ENCODE measurements around the gene CAPZA1. TPM values are rescaled to one million over a fixed set of nuclear protein-coding genes. Genes with fewer than 3 reads are reported as not detected.

CAPZA1 gene
- total and polyA plus RNA-seq, 2 donors (not counting 3 experiments of a cell fraction or from before 2014, with no cell fraction given), result 77.1 to 183 TPM

- Histone ChIP-seq H3K36me3 (ENCODE audit: control insufficient read depth in 2 of 2, extremely low read depth in 1 of 2, insufficient read depth in 2 of 2, low read length in 2 of 2) (no peaks in the 10 kb centered on the region), H3K4me3 (replicated peaks in 1 of 3; ENCODE audit: insufficient read depth in 1 of 3, low read depth in 1 of 3, low read length in 3 of 3) (peak overlapping the region in 2 of 3 experiments; percentile 42 to 45), H3K9me3 (replicated peaks; ENCODE audit: control insufficient read depth, insufficient read depth, low read length) (no peaks in the 10 kb centered on the region), H3K4me2 (ENCODE audit: insufficient read depth, low read length) (peak overlapping the region; percentile 78), H3K4me1 (ENCODE audit: control insufficient read depth, extremely low read depth, insufficient read depth, low read length) (peaks cover 11% of the 10 kb centered on the region), H3K9ac (replicated peaks; ENCODE audit: extremely low read depth, insufficient read depth, low read length) (no peak overlapping the region), H3K9me1 (replicated peaks; ENCODE audit: control insufficient read depth, extremely low read depth, insufficient read depth, low read length) (no peaks in the 10 kb centered on the region), H3K27ac (ENCODE audit: insufficient read depth, low read depth, low read length) (no peak overlapping the region), H2AFZ (ENCODE audit: low read depth, low read length) (peak overlapping the region; percentile 53), H4K20me1 (replicated peaks; ENCODE audit: control insufficient read depth, extremely low read depth, insufficient read depth, low read length) (no peaks in the 10 kb centered on the region), H3K27me3 (ENCODE audit: control insufficient read depth in 2 of 2, insufficient read depth in 2 of 2, low read length in 2 of 2) (no peaks in the 10 kb centered on the region), H3K79me2 (ENCODE audit: control insufficient read depth, insufficient read depth, low read length) (no peaks in the 10 kb centered on the region)
- TF ChIP-seq, protein P1, sequence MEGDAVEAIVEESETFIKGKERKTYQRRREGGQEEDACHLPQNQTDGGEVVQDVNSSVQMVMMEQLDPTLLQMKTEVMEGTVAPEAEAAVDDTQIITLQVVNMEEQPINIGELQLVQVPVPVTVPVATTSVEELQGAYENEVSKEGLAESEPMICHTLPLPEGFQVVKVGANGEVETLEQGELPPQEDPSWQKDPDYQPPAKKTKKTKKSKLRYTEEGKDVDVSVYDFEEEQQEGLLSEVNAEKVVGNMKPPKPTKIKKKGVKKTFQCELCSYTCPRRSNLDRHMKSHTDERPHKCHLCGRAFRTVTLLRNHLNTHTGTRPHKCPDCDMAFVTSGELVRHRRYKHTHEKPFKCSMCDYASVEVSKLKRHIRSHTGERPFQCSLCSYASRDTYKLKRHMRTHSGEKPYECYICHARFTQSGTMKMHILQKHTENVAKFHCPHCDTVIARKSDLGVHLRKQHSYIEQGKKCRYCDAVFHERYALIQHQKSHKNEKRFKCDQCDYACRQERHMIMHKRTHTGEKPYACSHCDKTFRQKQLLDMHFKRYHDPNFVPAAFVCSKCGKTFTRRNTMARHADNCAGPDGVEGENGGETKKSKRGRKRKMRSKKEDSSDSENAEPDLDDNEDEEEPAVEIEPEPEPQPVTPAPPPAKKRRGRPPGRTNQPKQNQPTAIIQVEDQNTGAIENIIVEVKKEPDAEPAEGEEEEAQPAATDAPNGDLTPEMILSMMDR (IDR thresholded peaks at IDR 0.05; ENCODE audit: extremely low read depth in 1 of 2, insufficient read depth in 1 of 2, low read depth in 1 of 2, low read length in 2 of 2), result peak; percentile 94 to 96
- no peak for TF ChIP-seq POLR2A (IDR thresholded peaks at IDR 0.05; ENCODE audit: low read depth, low read length)
- no peak for TF ChIP-seq POLR2AphosphoS5 (IDR thresholded peaks at IDR 0.05; ENCODE audit: insufficient read depth, low read depth, low read length)
- no peak for TF ChIP-seq EZH2 (IDR thresholded peaks at IDR 0.05; ENCODE audit: borderline replicate concordance, low read depth, low read length, severe bottlenecking)
- TF ChIP-seq FOS (IDR thresholded peaks at IDR 0.05; ENCODE audit: borderline replicate concordance, insufficient read depth, low read length), result no peak
- no peak for TF ChIP-seq MYC (IDR thresholded peaks at IDR 0.05; ENCODE audit: low read depth, low read length)
- ChIA-PET CTCF (interaction anchor here (0.9 to 10.5 kb wide), 21 partner anchors 9 to 962 kb away, joined by 3 to 441 read pairs (median 6); partner anchors contain the start of genes LRIG2, MOV10 and RHOC), POLR2A (interaction anchor here (1.5 kb wide), 1 partner anchor 11 kb away, joined by 8 read pairs; no protein-coding TSS in a partner anchor)
- intact Hi-C loops (cut with micrococcal nuclease), result loop anchor here (1.0 to 10.0 kb wide), 12 partner anchors 29 to 1261 kb away; partner anchors contain the start of genes AP4B1, DCLRE1B, LRIG2 and MAGI3
- DNase-seq (ENCODE audit: low read depth, low spot score) (peak; percentile 91), FAIRE-seq (peak; percentile 94)
- dilution Hi-C loops (cut with MboI; ENCODE audit: extremely low pct_ligation_motif_present, low sequenced_read_pairs), result loop anchor here (5.0 kb wide), 1 partner anchor 81 kb away; no protein-coding TSS in a partner anchor
- no TSS peak for BruUV-seq (replicated peaks)
Measured at GRCh38 chr1:112716133-112716720, 96.6 kb downstream of the CAPZA1 start.

Data from endothelial cell of umbilical vein (primary cell).